Glutamatergic neuron (in vitro differentiated cells): Measurements from ENCODE around the gene GJB3. TPM values are rescaled to one million over a fixed set of nuclear protein-coding genes. Genes with fewer than 3 reads are reported as not detected.

Experiments
- DNase-seq: peaks from one replicate; pipeline ENCODE4 v3.0.0; 2022
- H3K27ac Mint-ChIP-seq: one replicate; pipeline ENCODE4 v1.8.0; 2020; ENCODE audit warnings: mild to moderate bottlenecking, mixed read lengths, inconsistent platforms; ENCODE audit not compliant: unreplicated experiment
- H3K27me3 Mint-ChIP-seq: one replicate; pipeline ENCODE4 v1.8.0; 2020; ENCODE audit warnings: mild to moderate bottlenecking, moderate library complexity, mixed read lengths, inconsistent platforms; ENCODE audit not compliant: unreplicated experiment
- H3K36me3 Mint-ChIP-seq: one replicate; pipeline ENCODE4 v1.8.0; 2020; ENCODE audit warnings: mild to moderate bottlenecking, mixed read lengths, inconsistent platforms; ENCODE audit not compliant: unreplicated experiment
- H3K4me1 Mint-ChIP-seq: one replicate; pipeline ENCODE4 v1.8.0; 2020; ENCODE audit warnings: mild to moderate bottlenecking, low read depth, mixed read lengths, inconsistent platforms; ENCODE audit not compliant: unreplicated experiment
- H3K4me3 Mint-ChIP-seq: one replicate; pipeline ENCODE4 v1.8.0; 2020; ENCODE audit warnings: mild to moderate bottlenecking, mixed read lengths, inconsistent platforms; ENCODE audit not compliant: unreplicated experiment
- H3K9me3 Mint-ChIP-seq: one replicate; pipeline ENCODE4 v1.8.0; 2020; ENCODE audit warnings: mild to moderate bottlenecking, moderate library complexity, mixed read lengths, inconsistent platforms; ENCODE audit not compliant: unreplicated experiment
- CTCF ChIP-seq: fragments of 200-600 bp; sonication (generic); IDR thresholded peaks from one replicate; pipeline ENCODE4 v1.5.0; 2021; ENCODE audit not compliant: partially characterized antibody, unreplicated experiment
- total RNA-seq: library from RNA; stranded (reverse); fragmentation: NEBNext Ultra II Directional; extraction: Animal tissue kit (Norgen Biotek cat#: 25700); gene quantifications from one replicate; pipeline ENCODE4 v1.2.1, GENCODE V29; 2021; ENCODE audit not compliant: unreplicated experiment

GJB3 gene
- total RNA-seq, 1 donor from 2014 or later: not detected

- no peaks in the 10 kb centered on the region for H3K4me1 Mint-ChIP-seq
- H3K4me3 Mint-ChIP-seq: no peak overlapping the region
- H3K27me3 Mint-ChIP-seq: peaks cover 3% of the 10 kb centered on the region
- no peak for TF ChIP-seq CTCF
- no peaks in the 10 kb centered on the region for H3K9me3 Mint-ChIP-seq
- DNase-seq: no peak
- no peaks in the 10 kb centered on the region for H3K36me3 Mint-ChIP-seq
- H3K27ac Mint-ChIP-seq: no peak overlapping the region
Measured at GRCh38 chr1:34746785-34747637, 34.0 kb upstream of the GJB3 start.

GRCh38 chr1:34747638-34747941, 33.4 kb upstream of the GJB3 start:
- Mint-ChIP-seq H3K27me3 (peaks cover 3% of the 10 kb centered on the region), H3K9me3 (no peaks in the 10 kb centered on the region), H3K36me3 (no peaks in the 10 kb centered on the region), H3K4me3 (no peak overlapping the region), H3K27ac (no peak overlapping the region), H3K4me1 (no peaks in the 10 kb centered on the region)
- no peak for DNase-seq
- TF ChIP-seq CTCF: no peak

- TF ChIP-seq CTCF: no peak
- H3K4me3 Mint-ChIP-seq: no peak overlapping the region
- DNase-seq: no peak
- no peaks in the 10 kb centered on the region for H3K4me1 Mint-ChIP-seq
- peaks cover 5% of the 10 kb centered on the region for H3K27me3 Mint-ChIP-seq
- no peaks in the 10 kb centered on the region for H3K9me3 Mint-ChIP-seq
- no peaks in the 10 kb centered on the region for H3K36me3 Mint-ChIP-seq
- H3K27ac Mint-ChIP-seq: no peak overlapping the region
Measured at GRCh38 chr1:34749992-34750391, 31.0 kb upstream of the GJB3 start.

GRCh38 chr1:34750610-34751009, 30.4 kb upstream of the GJB3 start:
- no peak for TF ChIP-seq CTCF
- H3K4me1 Mint-ChIP-seq: no peaks in the 10 kb centered on the region
- H3K27ac Mint-ChIP-seq: no peak overlapping the region
- H3K9me3 Mint-ChIP-seq: no peaks in the 10 kb centered on the region
- no peaks in the 10 kb centered on the region for H3K36me3 Mint-ChIP-seq
- H3K4me3 Mint-ChIP-seq: no peak overlapping the region
- peaks cover 5% of the 10 kb centered on the region for H3K27me3 Mint-ChIP-seq
- no peak for DNase-seq

- Mint-ChIP-seq H3K9me3 (no peaks in the 10 kb centered on the region), H3K27me3 (peaks cover 3% of the 10 kb centered on the region), H3K4me1 (no peaks in the 10 kb centered on the region), H3K36me3 (no peaks in the 10 kb centered on the region), H3K27ac (no peak overlapping the region), H3K4me3 (no peak overlapping the region)
- TF ChIP-seq CTCF: no peak
- no peak for DNase-seq
Measured at GRCh38 chr1:34753163-34753562, 27.9 kb upstream of the GJB3 start.
